Activated CD4-positive, alpha-beta T cell treated with anti-CD3 and anti-CD28 coated beads, Interleukin-2, Interleukin-4, amounts not matched to agents 100 ng/mL and 50 ng/mL, durations not matched to agents 16 hours and 8 hours (primary cell): Measurements from ENCODE around the gene FAM171A2.

ENCODE experiments used
- DNase-seq: peaks from one replicate; pipeline ENCODE4 v3.0.0-alpha.2; 2020; ENCODE audit warnings: low spot score

FAM171A2 gene

DNA sequence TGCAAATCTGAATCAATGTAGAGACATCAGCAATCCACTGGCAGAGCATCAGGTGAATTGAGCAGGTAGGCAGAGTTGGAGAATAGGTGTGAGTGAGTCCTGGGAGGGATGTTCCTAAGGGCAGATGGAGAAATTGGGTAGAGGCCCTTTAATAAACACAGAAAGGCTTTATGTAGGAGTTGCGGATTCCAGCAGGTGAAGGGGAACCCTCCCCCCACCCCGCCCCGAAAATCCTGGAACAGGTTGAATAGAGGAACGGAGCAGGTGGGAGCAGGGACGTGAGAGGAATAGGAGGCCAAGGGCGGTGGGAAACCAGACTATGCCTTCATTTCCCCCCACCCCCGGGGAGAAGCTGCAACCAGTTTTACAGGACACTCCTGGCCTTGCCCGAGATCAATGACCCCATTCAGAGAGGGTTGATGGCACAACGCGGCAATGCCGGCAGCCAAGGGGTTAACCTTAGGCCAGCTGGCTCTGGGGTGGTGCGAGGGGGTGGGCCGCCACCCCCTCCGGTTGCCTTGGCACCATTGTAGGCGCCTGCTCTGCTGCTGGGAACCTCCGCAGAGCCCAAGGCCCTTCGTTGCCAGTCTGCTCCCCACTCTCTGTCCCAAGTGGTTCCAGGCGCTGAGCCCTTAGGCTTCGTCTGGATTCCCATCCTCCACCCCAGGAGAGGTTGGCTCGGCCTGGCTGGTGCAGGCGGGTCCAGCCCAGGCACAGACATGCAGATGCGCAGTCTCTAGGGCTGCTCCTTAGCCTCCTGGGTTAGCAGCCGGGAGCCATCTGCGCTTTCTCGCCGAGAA lies 56.1 kb downstream of the FAM171A2 start:
- DNase-seq, result no peak

- DNase-seq, result no peak
Observed at GRCh38 chr17:44304651-44305050, 59.0 kb downstream of the FAM171A2 start.
